ENCODE data around the gene SCN1B.
A peak's percentile ranks its signal among the peaks of the same experiment; 100 is the strongest.

Gene SCN1B

GRCh38 chr19:35027009-35027408 lies 3.3 kb upstream of the SCN1B start:
- CTCF ChIA-PET: interaction anchor here (0.5 to 5.1 kb wide), 10 partner anchors 11 to 350 kb away, joined by 3 to 57 read pairs (median 5); no protein-coding TSS in a partner anchor
- H3K4me3 ChIP-seq (ENCODE audit: low read depth, low read length): no peak overlapping the region
- TF ChIP-seq ZNF394 (tag by site-specific recombination; IDR thresholded peaks at IDR 0.05; ENCODE audit: borderline replicate concordance) (no peak), ZNF341 (tag by site-specific recombination; IDR thresholded peaks at IDR 0.05; ENCODE audit: low read depth) (no peak), KLF1 (tag by site-specific recombination; IDR thresholded peaks at IDR 0.05) (0 out of 2 replicates have a peak, but pooled peaks have one; percentile 24), KLF8 (tag by site-specific recombination; IDR thresholded peaks at IDR 0.05) (peak; percentile 35; the same call in 1 of the 2 replicates), OVOL3 (tag by site-specific recombination; IDR thresholded peaks at IDR 0.05) (no peak), ZNF560 (tag by site-specific recombination; IDR thresholded peaks at IDR 0.05; ENCODE audit: borderline replicate concordance) (no peak), ZSCAN16 (tag by site-specific recombination; IDR thresholded peaks at IDR 0.05) (no peak), ZNF121 (tag by site-specific recombination; IDR thresholded peaks at IDR 0.05) (peak; percentile 99)
- POLR2A ChIA-PET: interaction anchor here (0.6 to 2.4 kb wide), 8 partner anchors 10 to 62 kb away, joined by 3 to 10 read pairs (median 6); partner anchors contain the start of gene GRAMD1A
- no peak overlapping the region for H3K27ac ChIP-seq (ENCODE audit: extremely low read depth, low read depth, low read length)
- peaks cover 14% of the 10 kb centered on the region for H3K4me1 ChIP-seq (ENCODE audit: control insufficient read depth, insufficient read depth, low read length)
- peaks cover 64 to 67% of the 10 kb centered on the region in 2 experiments for H3K36me3 ChIP-seq (ENCODE audit: control insufficient read depth in 2 of 2, insufficient read depth in 1 of 2, low read length in 2 of 2)
- no peaks in the 10 kb centered on the region for H3K9me3 ChIP-seq (ENCODE audit: control insufficient read depth, insufficient read depth, low read depth, low read length)

DNA sequence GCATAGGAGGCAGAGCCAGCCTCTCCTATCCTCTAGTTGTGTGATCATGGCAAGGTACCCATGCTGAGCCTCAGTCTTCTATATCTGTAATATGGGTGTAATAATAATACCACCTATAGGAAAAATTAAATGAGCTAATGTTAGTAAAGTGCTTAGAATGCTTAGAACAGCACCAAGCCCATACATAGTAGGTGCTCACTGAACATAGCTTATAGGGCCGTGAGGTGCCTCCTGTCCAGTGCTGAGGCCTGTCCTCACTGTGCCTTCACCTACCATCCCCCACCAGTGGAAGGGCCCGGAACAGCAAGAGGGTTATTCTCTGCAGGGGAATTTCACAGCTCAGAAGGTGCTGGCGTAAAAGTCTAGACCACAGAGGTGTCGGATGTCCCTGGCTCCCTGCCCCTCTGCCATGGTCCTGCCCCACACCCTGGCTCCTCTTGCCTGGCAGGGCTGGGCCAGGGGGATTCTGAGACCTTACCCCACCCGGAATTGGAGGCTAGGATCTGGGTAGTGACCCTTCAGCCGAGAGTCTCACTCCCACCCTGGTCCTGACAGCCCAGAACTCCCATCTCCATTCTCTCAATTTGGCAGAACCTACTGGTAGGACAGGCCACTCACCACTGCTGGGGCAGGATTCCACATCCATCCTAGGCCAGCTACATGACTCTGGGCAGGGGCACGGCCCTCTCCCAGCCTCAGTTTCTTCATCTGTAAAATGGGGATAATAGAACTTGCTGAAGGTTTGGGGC lies 2.2 kb upstream of the SCN1B start:
- H3K4me1 ChIP-seq (ENCODE audit: control insufficient read depth, insufficient read depth, low read length): peaks cover 14% of the 10 kb centered on the region
- no peak overlapping the region; the same call in 1 of the 2 replicates for H3K27ac ChIP-seq (ENCODE audit: extremely low read depth, low read depth, low read length)
- no peaks in the 10 kb centered on the region for H3K9me3 ChIP-seq (ENCODE audit: control insufficient read depth, insufficient read depth, low read depth, low read length)
- H3K36me3 ChIP-seq (ENCODE audit: control insufficient read depth in 2 of 2, insufficient read depth in 1 of 2, low read length in 2 of 2): peaks cover 54 to 57% of the 10 kb centered on the region in 2 experiments
- CTCF ChIA-PET: interaction anchor here (0.6 to 5.1 kb wide), 11 partner anchors 10 to 810 kb away, joined by 3 to 57 read pairs (median 4); no protein-coding TSS in a partner anchor
- POLR2A ChIA-PET: interaction anchor here (1.1 to 2.4 kb wide), 4 partner anchors 11 to 101 kb away, joined by 3 to 10 read pairs (median 10); partner anchors contain the start of genes GRAMD1A and ZNF30
- H3K4me3 ChIP-seq (ENCODE audit: low read depth, low read length): no peak overlapping the region
- no peak for TF ChIP-seq OSR2 (tag by site-specific recombination; IDR thresholded peaks at IDR 0.05)
- no peak for TF ChIP-seq ZNF610 (tag by site-specific recombination; IDR thresholded peaks at IDR 0.05; ENCODE audit: borderline replicate concordance)
- TF ChIP-seq ZNF48 (tag by site-specific recombination; IDR thresholded peaks at IDR 0.05): no peak
- TF ChIP-seq PRDM10 (tag by site-specific recombination; IDR thresholded peaks at IDR 0.05): peak; percentile 48
- peak; percentile 41 for TF ChIP-seq ZBTB8A (tag by site-specific recombination; IDR thresholded peaks at IDR 0.05)
- peak; percentile 75 for TF ChIP-seq ZNF341 (tag by site-specific recombination; IDR thresholded peaks at IDR 0.05; ENCODE audit: low read depth)
- no peak for TF ChIP-seq ZNF138 (tag by site-specific recombination; IDR thresholded peaks at IDR 0.05; ENCODE audit: borderline replicate concordance)
- TF ChIP-seq HOXD13 (CRISPR knock-in tag; IDR thresholded peaks at IDR 0.05; ENCODE audit: borderline replicate concordance): no peak
- TF ChIP-seq PATZ1 (tag by site-specific recombination; IDR thresholded peaks at IDR 0.05): 0 out of 2 replicates have a peak, but pooled peaks have one; percentile 9
- no peak for TF ChIP-seq ZNF596 (tag by site-specific recombination; IDR thresholded peaks at IDR 0.05)
- no peak for TF ChIP-seq ZNF112 (tag by site-specific recombination; IDR thresholded peaks at IDR 0.05)
- no peak for TF ChIP-seq ZNF155 (tag by site-specific recombination; IDR thresholded peaks at IDR 0.05)
- no peak for TF ChIP-seq ZNF621 (tag by site-specific recombination; IDR thresholded peaks at IDR 0.05)
- TF ChIP-seq ZXDB (tag by site-specific recombination; IDR thresholded peaks at IDR 0.05): 0 out of 2 replicates have a peak, but pooled peaks have one; percentile 20
- no peak for TF ChIP-seq ZNF426 (tag by site-specific recombination; IDR thresholded peaks at IDR 0.05)
- no peak for TF ChIP-seq ZIC2 (tag by site-specific recombination; IDR thresholded peaks at IDR 0.05)
- no peak for TF ChIP-seq ZNF16 (tag by site-specific recombination; IDR thresholded peaks at IDR 0.05; ENCODE audit: low read depth)
- no peak for TF ChIP-seq ZNF777 (tag by site-specific recombination; IDR thresholded peaks at IDR 0.05; ENCODE audit: borderline replicate concordance)
- TF ChIP-seq KLF8 (tag by site-specific recombination; IDR thresholded peaks at IDR 0.05): peak; percentile 57
- 0 out of 2 replicates have a peak, but pooled peaks have one; percentile 25 for TF ChIP-seq ZNF24 (tag by site-specific recombination; IDR thresholded peaks at IDR 0.05)
- TF ChIP-seq KLF17 (tag by site-specific recombination; IDR thresholded peaks at IDR 0.05): 0 out of 2 replicates have a peak, but pooled peaks have one; percentile 24
- peak; percentile 91 for TF ChIP-seq GLIS1 (tag by site-specific recombination; IDR thresholded peaks at IDR 0.05)

Measured in HEK293 (cell line).